T-helper 2 cell treated with Interferon-gamma antibody and Interleukin-4, amounts not matched to agents 5 μg/mL and 100 μg/mL, for 36 hours (primary cell): Measurements from ENCODE around the gene EFCAB6.

Experiments used
- DNase-seq: peaks from one replicate; pipeline ENCODE4 v3.0.0; 2021; ENCODE audit warnings: low spot score
- H3K27ac Mint-ChIP-seq: one replicate; pipeline ENCODE4 v1.8.0; 2021; ENCODE audit warnings: mild to moderate bottlenecking, mixed read lengths
- H3K27me3 Mint-ChIP-seq: one replicate; pipeline ENCODE4 v1.8.0; 2021; ENCODE audit warnings: low read depth, mixed read lengths
- H3K36me3 Mint-ChIP-seq: one replicate; pipeline ENCODE4 v1.8.0; 2021; ENCODE audit warnings: low read depth, mixed read lengths
- H3K4me1 Mint-ChIP-seq: one replicate; pipeline ENCODE4 v1.8.0; 2021; ENCODE audit warnings: low read depth, mixed read lengths
- H3K4me3 Mint-ChIP-seq: one replicate; pipeline ENCODE4 v1.8.0; 2022; ENCODE audit warnings: mild to moderate bottlenecking, moderate library complexity, mixed read lengths
- H3K9me3 Mint-ChIP-seq: one replicate; pipeline ENCODE4 v1.8.0; 2021; ENCODE audit warnings: mixed read lengths

The EFCAB6 gene

DNA sequence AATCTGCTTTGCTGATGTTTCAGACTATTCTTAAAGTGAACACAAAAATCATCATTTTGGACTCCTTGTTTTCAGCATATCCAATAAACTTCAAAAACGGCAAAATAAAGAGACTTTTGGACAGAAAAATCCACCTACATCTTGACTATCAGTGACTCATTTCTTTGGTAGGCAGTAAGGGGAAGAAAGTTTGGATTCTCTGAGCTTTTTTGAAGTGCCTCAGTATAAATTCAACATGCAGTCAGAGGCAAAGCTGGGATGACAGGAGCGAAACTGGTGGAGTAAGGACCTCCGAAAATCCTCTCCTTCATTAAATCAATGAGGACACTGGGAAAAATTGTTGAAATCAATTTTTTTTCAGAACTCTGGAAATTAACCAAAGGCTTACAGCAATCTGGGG lies 29.7 kb downstream of the EFCAB6 start:
- no peaks in the 10 kb centered on the region for H3K36me3 Mint-ChIP-seq

DNA sequence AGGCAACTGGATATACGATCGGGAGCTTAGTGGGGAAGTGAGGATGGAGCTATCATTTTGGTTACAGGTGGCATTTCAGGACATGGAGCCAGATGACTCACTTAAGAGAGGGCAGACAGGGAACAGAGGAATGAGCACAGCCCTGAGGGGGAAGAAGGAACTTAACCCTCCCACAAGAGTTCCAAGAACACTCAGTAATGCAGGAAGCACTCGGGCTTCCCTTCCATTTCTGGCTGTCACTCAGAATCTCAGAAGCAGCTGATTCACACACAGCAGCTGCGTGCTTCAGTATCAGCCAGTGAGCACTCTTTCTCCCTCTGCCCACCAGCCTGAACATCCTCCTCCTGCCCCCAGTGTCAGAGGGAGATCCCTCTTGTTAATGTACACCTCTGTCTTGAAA lies 34.8 kb downstream of the EFCAB6 start:
- Mint-ChIP-seq H3K27me3 (peaks cover 5% of the 10 kb centered on the region), H3K9me3 (no peaks in the 10 kb centered on the region), H3K4me1 (no peaks in the 10 kb centered on the region), H3K4me3 (no peak overlapping the region), H3K36me3 (no peaks in the 10 kb centered on the region), H3K27ac (no peak overlapping the region)
- no peak for DNase-seq

More for the DNA sequence above, 29.7 kb downstream of the EFCAB6 start:
- Mint-ChIP-seq H3K9me3 (no peaks in the 10 kb centered on the region), H3K4me3 (no peak overlapping the region), H3K4me1 (no peaks in the 10 kb centered on the region), H3K27me3 (peaks cover 4% of the 10 kb centered on the region), H3K27ac (no peak overlapping the region)
- DNase-seq, result no peak

DNA sequence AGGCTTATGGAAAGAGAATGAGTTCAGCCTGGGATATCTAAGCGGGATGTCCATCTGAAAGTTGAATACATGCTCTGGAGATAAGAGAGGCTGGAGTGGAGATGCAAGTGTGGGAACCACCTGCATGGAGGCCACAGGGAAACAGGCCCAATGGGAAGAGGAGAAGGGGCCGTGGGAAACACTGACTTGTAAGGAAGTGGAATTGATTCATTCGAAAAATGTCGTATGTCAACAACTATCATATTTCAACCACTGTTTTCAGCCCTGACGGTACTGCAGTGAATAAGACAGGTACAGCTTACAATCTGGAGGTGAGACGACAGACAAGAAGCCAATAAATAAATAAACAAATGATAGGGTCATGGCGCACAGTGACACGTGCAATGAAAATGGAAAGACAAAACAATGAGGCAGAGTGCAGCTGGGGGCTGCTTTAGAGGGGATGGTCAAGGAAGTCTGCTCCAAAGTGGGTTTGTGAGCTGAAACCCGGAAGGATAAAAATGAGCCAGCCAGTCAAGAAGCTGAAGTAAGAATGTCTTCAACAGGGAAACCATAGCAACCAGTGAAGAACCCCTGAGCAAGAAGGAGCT lies 35.9 kb downstream of the EFCAB6 start:
- H3K9me3 Mint-ChIP-seq, result no peaks in the 10 kb centered on the region
- no peak overlapping the region for H3K4me3 Mint-ChIP-seq
- H3K4me1 Mint-ChIP-seq, result no peaks in the 10 kb centered on the region

DNA sequence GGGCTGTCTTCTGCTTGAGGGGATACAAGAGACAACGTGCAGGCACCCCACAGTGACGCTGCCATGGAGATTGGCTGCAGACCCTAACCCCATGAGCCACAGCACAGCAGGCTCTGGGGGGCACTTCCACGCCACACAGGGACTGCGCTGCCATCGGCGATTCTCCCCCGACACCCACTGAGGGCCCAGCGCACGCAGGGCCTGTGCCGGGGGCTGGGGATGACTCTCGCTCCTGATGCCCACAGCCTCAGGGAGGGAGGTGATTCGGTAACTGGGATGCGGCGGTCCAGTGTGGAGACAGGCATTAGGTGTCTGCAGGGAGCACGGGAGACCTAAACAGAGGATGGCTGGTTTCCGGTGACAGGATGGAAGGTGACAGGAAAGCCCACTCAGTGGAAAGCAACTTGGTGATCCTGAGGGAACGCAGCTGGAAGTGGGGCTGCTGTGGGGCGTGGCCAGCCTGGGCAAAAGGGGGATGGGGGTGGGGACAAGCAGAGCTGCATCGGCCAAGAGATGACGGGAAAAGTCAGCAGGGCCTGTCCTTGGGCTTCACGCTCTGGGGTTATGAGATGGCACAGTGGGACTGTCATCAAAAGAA lies 37.7 kb downstream of the EFCAB6 start:
- H3K4me1 Mint-ChIP-seq, result no peaks in the 10 kb centered on the region
- no peak overlapping the region for H3K4me3 Mint-ChIP-seq
- peaks cover 5% of the 10 kb centered on the region for H3K27me3 Mint-ChIP-seq
- H3K9me3 Mint-ChIP-seq, result no peaks in the 10 kb centered on the region
- no peak for DNase-seq
- no peaks in the 10 kb centered on the region for H3K36me3 Mint-ChIP-seq
- no peak overlapping the region for H3K27ac Mint-ChIP-seq

More for the DNA sequence above, 35.9 kb downstream of the EFCAB6 start:
- peaks cover 5% of the 10 kb centered on the region for H3K27me3 Mint-ChIP-seq
- no peak for DNase-seq
- no peaks in the 10 kb centered on the region for H3K36me3 Mint-ChIP-seq
- no peak overlapping the region for H3K27ac Mint-ChIP-seq

DNA sequence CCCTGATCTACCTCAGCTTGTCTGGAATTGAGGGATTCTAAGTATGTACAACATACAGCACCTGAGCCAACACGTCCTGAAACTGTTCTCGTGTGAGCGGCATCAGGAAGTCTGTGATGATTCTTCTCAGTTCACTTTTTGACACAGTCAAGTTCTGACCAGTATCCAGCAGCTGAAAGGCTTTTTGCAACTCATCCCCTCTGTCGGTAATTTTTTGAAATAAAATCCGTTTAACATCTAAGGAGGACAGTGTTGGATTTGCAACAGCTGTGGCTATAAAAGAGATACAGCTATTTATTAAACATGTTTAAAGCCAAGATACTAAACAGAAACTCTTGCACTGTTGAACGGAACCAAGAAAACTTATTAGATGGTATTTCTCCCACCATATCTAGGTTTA lies 39.3 kb downstream of the EFCAB6 start:
- H3K4me3 Mint-ChIP-seq, result no peak overlapping the region

GRCh38 chr22:43755452-43755851 lies 56.7 kb downstream of the EFCAB6 start:
- Mint-ChIP-seq H3K4me1 (no peaks in the 10 kb centered on the region), H3K36me3 (no peaks in the 10 kb centered on the region), H3K9me3 (no peaks in the 10 kb centered on the region), H3K4me3 (no peak overlapping the region), H3K27me3 (peaks cover 7% of the 10 kb centered on the region), H3K27ac (no peak overlapping the region)
- DNase-seq, result no peak

More for the DNA sequence above, 39.3 kb downstream of the EFCAB6 start:
- no peaks in the 10 kb centered on the region for H3K9me3 Mint-ChIP-seq
- no peaks in the 10 kb centered on the region for H3K36me3 Mint-ChIP-seq
- no peak for DNase-seq
- no peaks in the 10 kb centered on the region for H3K4me1 Mint-ChIP-seq
- H3K27ac Mint-ChIP-seq, result no peak overlapping the region
- H3K27me3 Mint-ChIP-seq, result peaks cover 5% of the 10 kb centered on the region

GRCh38 chr22:43755011-43755410 lies 57.1 kb downstream of the EFCAB6 start:
- H3K9me3 Mint-ChIP-seq, result no peaks in the 10 kb centered on the region
- peaks cover 9% of the 10 kb centered on the region for H3K27me3 Mint-ChIP-seq
- no peak overlapping the region for H3K27ac Mint-ChIP-seq
- no peak overlapping the region for H3K4me3 Mint-ChIP-seq
- H3K4me1 Mint-ChIP-seq, result no peaks in the 10 kb centered on the region
- DNase-seq, result no peak
- H3K36me3 Mint-ChIP-seq, result no peaks in the 10 kb centered on the region

- no peak overlapping the region for H3K4me3 Mint-ChIP-seq
- H3K27ac Mint-ChIP-seq, result no peak overlapping the region
- H3K36me3 Mint-ChIP-seq, result no peaks in the 10 kb centered on the region
- no peaks in the 10 kb centered on the region for H3K9me3 Mint-ChIP-seq
- no peaks in the 10 kb centered on the region for H3K4me1 Mint-ChIP-seq
- H3K27me3 Mint-ChIP-seq, result peaks cover 9% of the 10 kb centered on the region
- DNase-seq, result no peak
These were observed 57.9 kb downstream of the EFCAB6 start for GRCh38 chr22:43754176-43754575.

GRCh38 chr22:43753688-43754087 lies 58.4 kb downstream of the EFCAB6 start:
- Mint-ChIP-seq H3K36me3 (no peaks in the 10 kb centered on the region), H3K4me3 (no peak overlapping the region), H3K27ac (no peak overlapping the region), H3K9me3 (no peaks in the 10 kb centered on the region), H3K27me3 (peaks cover 9% of the 10 kb centered on the region), H3K4me1 (no peaks in the 10 kb centered on the region)
- no peak for DNase-seq

DNA sequence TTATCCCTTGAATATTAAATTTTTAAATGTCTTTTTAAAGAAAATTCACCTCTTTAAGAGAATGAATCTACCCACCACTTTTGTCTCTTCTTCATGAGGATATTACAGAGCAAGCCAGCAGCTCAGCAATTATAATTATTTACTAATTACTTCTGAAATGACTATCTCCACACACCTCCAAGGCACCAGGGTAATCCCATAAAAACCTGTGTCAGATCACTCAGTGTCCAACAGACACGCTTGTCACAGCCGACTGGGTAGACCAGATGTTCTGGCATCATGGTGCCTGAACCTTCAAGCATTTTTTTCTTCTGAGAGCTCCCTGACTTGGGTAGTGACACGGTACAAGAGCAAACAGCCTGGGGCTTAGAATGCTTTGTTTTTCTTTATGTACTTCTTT lies 61.4 kb downstream of the EFCAB6 start:
- DNase-seq, result no peak
- no peak overlapping the region for H3K4me3 Mint-ChIP-seq
- H3K27me3 Mint-ChIP-seq, result peaks cover 4% of the 10 kb centered on the region
- H3K27ac Mint-ChIP-seq, result no peak overlapping the region
- H3K9me3 Mint-ChIP-seq, result no peaks in the 10 kb centered on the region
- no peaks in the 10 kb centered on the region for H3K4me1 Mint-ChIP-seq
- H3K36me3 Mint-ChIP-seq, result no peaks in the 10 kb centered on the region

DNA sequence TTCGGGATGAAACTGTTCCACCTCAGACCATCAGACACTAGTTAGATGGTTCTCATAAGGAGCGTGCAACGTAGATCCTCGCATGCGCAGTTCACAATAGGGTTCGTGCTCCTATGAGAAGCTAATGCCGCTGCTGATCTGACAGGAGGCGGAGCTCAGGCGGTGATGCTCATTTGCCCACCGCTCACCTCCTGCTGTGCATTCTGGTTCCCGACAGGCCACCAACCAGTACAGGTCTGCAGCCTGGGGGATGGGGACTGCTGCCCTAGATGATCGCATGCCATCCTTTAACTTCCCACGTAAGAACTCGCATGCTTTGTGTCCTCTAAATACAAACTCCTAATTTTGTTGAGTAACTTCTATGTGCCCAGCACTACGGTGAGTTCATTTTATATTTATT lies 62.6 kb downstream of the EFCAB6 start:
- H3K4me3 Mint-ChIP-seq, result no peak overlapping the region
- no peak for DNase-seq
- H3K36me3 Mint-ChIP-seq, result no peaks in the 10 kb centered on the region
- peaks cover 4% of the 10 kb centered on the region for H3K27me3 Mint-ChIP-seq
- no peaks in the 10 kb centered on the region for H3K9me3 Mint-ChIP-seq
- H3K27ac Mint-ChIP-seq, result no peak overlapping the region
- H3K4me1 Mint-ChIP-seq, result no peaks in the 10 kb centered on the region

DNA sequence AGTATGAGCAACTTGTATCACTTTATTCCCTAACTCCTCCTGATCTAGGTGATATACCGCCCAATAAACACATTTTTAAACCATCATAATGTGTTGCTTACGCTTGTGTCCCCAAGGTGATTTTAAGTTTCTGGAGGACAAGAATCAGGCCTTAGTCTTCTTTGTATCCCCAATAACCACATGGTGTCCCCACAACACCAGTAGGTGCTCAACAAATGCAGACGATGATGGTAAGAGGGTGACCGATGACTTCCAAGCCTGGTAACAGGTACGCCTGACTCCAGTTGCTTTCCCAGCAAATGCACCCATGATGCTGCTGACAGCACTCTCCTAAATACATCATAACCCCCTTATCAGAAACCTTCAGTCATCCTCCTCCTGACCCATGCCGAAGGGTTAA lies 64.2 kb downstream of the EFCAB6 start:
- Mint-ChIP-seq H3K27ac (no peak overlapping the region), H3K9me3 (no peaks in the 10 kb centered on the region), H3K27me3 (peaks cover 4% of the 10 kb centered on the region), H3K36me3 (no peaks in the 10 kb centered on the region), H3K4me1 (no peaks in the 10 kb centered on the region), H3K4me3 (no peak overlapping the region)
- no peak for DNase-seq

- H3K9me3 Mint-ChIP-seq, result no peaks in the 10 kb centered on the region
- H3K36me3 Mint-ChIP-seq, result no peaks in the 10 kb centered on the region
- peaks cover 4% of the 10 kb centered on the region for H3K27me3 Mint-ChIP-seq
- H3K27ac Mint-ChIP-seq, result no peak overlapping the region
- H3K4me1 Mint-ChIP-seq, result no peaks in the 10 kb centered on the region
- no peak overlapping the region for H3K4me3 Mint-ChIP-seq
- no peak for DNase-seq
These were observed 65.0 kb downstream of the EFCAB6 start for GRCh38 chr22:43747058-43747457.

DNA sequence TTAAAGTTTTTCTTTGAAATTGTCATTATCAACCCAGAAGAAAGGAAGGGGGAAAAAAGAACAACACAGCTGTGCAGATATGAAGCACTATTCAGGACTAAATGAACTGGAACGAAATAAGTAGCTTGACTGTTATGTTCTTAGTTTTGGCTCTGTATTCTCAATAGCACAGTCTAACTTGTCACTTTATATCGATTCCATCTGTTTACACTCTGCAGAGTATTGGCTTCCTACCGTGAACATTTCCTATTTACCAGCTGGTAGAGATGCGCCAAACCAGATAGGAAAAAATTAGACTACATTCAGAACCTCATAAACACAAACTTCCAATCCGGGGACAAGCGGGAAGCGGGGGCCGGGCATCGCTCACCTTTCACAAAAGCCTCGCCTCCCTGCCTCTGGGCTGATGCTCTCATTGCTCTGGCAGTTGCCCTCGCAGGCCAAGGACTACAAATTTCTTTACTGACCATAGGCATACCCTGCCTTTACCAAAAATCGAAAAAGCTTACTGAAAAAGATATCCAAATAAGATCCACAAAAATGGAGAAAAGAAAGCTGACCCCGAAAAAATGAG lies 66.2 kb downstream of the EFCAB6 start:
- no peaks in the 10 kb centered on the region for H3K36me3 Mint-ChIP-seq
- H3K27me3 Mint-ChIP-seq, result peaks cover 2% of the 10 kb centered on the region
- no peak overlapping the region for H3K4me3 Mint-ChIP-seq
- no peaks in the 10 kb centered on the region for H3K9me3 Mint-ChIP-seq
- no peak overlapping the region for H3K27ac Mint-ChIP-seq
- no peaks in the 10 kb centered on the region for H3K4me1 Mint-ChIP-seq
- no peak for DNase-seq

GRCh38 chr22:43745411-43745770 lies 66.7 kb downstream of the EFCAB6 start:
- Mint-ChIP-seq H3K4me1 (no peaks in the 10 kb centered on the region), H3K9me3 (no peaks in the 10 kb centered on the region)

More at GRCh38 chr22:43745411-43745770, 66.7 kb downstream of the EFCAB6 start:
- H3K36me3 Mint-ChIP-seq, result no peaks in the 10 kb centered on the region
- H3K27ac Mint-ChIP-seq, result no peak overlapping the region
- no peak for DNase-seq
- H3K27me3 Mint-ChIP-seq, result peaks cover 2% of the 10 kb centered on the region
- H3K4me3 Mint-ChIP-seq, result no peak overlapping the region
